ENCODE measurements around the gene PACS1.

PACS1 gene

GRCh38 chr11:66050581-66051231 lies 19.4 kb upstream of the PACS1 start:
- no peak for DNase-seq (ENCODE audit: low read depth)

DNA sequence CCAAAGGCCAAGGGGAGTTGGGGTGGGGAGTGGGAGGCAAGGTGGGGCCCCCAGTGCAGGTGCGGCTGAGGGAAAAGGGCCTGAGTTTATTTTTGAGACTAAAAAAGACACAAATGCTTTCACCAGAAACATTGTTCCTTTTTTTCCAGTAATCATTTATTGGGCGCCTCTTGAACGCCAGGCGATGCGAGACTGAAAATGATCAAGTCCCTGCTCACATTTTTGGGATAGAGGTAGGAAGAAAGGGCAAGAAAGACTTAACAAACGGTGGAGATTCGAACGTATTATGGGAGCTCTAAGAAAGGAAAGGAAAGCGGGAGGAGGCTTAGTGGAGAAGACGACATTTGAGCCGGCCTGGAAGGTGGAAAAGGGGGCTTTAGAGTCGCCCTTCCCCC lies 18.7 kb upstream of the PACS1 start:
- no peak for DNase-seq (ENCODE audit: low read depth)

GRCh38 chr11:66051766-66052663 lies 18.1 kb upstream of the PACS1 start, which contains the start of gene SF3B2:
Gene SF3B2 (plus strand): TSS chr11:66052364. CDS start chr11:66052385, 21 bp downstream.
- peak; percentile 95 for DNase-seq (ENCODE audit: low read depth)

GRCh38 chr11:66052664-66052982 lies 17.4 kb upstream of the PACS1 start:
- no peak for DNase-seq (ENCODE audit: low read depth)

GRCh38 chr11:66055021-66055420 lies 15.1 kb upstream of the PACS1 start:
- DNase-seq (ENCODE audit: low read depth) = no peak

DNA sequence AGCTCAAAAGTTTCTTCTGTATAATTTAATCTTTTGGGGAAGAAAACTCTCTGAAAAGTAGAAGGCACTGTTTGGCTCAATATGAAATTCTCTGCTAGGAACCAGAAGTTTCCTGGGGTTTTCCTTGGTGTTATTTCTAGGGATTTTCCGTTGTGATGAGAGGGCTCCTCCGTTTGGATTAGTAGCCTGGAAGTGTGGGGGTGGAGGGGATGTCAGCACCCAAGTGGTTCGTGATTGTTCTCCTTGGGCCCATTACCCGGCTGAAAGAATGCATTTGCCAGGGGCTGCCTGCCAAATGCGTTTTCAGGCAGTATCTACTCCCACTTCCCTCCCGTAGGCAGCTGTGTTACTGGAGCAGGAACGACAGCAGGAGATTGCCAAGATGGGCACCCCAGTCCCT lies 13.6 kb upstream of the PACS1 start:
- no peak for DNase-seq (ENCODE audit: low read depth)

DNA sequence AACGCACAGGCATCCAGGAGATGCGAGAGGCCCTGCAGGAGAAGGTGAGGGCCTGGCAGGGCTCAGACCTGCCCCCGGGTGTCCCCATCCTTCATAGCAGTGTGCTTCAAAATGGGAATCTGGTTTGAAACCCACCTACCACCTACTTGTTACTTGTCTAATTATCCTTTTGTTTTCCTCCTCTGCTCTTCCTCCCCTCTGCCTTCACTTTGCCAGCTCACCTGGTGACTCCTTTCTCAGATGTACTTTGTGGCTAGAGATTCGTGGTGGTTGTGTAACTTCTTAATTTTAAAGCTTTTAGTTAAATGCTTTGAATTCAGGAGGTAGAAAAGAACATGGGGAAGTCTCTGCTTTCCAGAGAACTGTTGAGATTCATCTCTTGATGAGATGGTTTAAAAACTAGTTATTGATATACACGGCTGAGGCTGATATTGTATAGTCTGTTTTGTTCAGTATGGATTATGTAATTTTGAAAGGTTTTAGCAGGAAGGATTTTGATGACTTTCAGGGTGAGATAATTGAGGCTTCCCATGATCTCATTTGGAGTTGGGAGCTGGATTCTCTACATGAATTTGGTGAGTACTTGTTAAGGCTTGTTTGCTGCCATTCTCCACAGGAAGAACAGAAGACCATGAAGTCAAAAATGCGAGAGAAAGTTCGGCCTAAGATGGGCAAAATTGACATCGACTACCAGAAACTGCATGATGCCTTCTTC lies 9.9 kb upstream of the PACS1 start:
- DNase-seq (ENCODE audit: low read depth) = no peak

GRCh38 chr11:66061268-66061667 lies 8.8 kb upstream of the PACS1 start:
- DNase-seq (ENCODE audit: low read depth) = no peak

DNA sequence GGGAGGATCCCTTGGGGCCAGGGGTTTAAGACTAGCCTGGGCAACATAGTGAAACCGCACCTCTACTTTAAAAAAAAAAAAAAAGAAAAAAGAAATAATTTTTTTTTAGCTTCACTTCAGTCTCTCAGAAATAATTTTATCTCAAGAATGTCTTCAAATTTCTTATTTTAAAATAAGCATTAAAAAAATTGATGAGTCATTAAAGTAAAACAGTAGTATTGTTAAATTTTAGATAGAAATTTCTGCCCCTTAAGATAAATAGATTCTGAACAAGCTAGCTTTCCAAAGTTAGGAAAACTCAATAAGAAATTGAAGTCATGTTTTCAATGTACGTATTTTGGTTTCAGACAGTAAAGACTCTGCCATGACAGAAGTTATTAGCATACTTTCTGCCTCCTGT lies 7.7 kb upstream of the PACS1 start:
- no peak for DNase-seq (ENCODE audit: low read depth)

DNA sequence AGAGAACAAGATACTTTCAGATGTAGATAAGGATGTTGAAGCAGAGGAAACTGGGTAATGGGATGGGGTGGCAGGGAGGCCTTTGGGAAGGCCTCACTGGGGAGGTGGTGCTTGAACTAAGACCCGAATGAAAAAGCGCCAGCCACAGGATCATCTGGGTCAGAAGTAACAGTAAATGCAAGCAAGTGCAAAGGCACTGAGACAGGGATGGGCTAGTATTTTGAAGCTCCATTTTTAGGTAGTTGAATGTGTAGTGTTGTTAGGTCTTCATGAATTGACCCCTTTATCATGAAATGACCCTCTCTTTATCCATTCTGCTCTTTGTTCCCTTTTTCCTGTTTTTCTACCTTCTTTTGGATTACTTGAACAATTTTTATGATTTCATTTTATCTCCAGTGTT lies 6.2 kb upstream of the PACS1 start:
- no peak for DNase-seq (ENCODE audit: low read depth)

GRCh38 chr11:66064571-66064970 lies 5.5 kb upstream of the PACS1 start:
- no peak for DNase-seq (ENCODE audit: low read depth)

DNA sequence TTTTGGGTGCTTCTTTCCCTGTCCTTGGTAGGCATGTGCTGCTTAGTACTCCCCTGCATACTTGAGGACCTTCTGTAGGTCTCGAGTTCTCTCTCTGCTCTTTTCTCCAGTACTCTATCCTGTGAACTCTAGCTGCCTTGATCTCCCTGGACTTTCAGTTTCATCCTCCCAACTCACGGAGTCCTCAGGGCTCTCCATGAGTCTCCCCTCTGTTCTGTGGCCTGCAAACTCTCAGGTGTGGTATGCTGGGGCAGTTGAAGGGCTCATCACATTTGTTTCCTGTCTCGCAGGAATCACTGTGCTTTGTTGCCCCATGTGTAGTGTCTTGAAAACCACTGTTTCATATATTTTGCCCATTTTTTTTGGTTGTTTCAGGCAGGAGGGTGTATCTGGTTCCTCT lies 3.3 kb upstream of the PACS1 start:
- DNase-seq (ENCODE audit: low read depth) = no peak

- no peak for DNase-seq (ENCODE audit: low read depth)
Observed at GRCh38 chr11:66067640-66068039, 2.4 kb upstream of the PACS1 start.

DNA sequence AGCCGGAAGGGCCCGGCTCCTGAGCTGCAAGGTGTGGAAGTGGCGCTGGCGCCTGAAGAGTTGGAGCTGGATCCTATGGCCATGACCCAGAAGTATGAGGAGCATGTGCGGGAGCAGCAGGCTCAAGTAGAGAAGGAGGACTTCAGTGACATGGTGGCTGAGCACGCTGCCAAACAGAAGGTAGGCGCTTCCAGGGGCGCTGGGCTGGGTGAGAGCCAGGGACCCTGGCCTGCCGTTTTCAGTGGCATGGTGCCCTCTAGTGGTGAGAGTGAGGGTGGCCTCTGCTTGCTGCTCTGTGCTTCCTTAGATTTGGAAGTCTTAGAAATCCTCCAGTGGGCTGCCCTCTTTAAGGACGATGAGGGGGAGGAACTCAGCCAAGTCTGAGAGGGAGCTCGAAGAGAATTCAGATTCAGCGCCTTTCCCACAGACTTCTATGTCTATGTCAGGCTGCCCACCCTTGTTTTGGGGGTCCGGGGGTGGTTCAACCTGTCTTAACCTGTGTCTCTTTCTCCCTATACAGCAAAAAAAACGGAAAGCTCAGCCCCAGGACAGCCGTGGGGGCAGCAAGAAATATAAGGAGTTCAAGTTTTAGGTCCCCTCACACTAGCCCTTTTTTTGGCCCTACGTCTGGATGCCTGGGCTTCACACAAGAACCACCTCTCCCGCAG lies 1.8 kb upstream of the PACS1 start:
- DNase-seq (ENCODE audit: low read depth) = peak; percentile 71

- no peak for DNase-seq (ENCODE audit: low read depth)
Observed at GRCh38 chr11:66068923-66069714, 953 bp upstream of the PACS1 start.

DNA sequence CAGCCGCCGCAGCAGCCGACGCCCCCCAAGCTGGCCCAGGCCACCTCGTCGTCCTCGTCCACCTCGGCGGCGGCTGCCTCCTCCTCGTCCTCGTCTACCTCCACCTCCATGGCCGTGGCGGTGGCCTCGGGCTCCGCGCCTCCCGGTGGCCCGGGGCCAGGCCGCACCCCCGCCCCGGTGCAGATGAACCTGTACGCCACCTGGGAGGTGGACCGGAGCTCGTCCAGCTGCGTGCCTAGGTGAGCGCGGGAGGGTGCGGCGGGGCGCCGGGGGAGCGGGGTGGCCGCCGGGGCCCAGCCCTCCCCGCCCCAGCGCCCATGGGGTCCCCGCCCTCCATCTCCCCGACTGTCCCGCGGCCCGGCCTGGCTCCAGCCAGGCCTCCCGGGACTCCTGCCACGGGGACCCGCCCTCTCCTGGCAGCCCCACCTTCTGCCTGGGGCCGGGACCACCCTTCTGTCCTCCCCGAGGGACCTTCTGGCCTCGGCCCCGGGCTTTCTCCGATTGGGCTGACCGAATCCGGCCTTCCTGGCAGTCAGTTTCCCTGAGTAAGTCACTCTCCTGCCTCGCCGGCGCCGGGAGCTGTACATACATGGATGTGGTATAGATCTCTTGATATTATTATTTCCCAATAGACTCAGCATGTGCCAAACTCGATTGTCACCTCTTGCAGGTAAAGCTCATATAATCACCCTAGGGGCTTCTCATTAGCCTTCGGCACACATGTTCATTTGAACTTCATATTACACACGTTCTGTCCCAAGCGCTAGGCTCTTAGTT lies 720 bp downstream of the PACS1 start:
- no peak for DNase-seq (ENCODE audit: low read depth)

DNA sequence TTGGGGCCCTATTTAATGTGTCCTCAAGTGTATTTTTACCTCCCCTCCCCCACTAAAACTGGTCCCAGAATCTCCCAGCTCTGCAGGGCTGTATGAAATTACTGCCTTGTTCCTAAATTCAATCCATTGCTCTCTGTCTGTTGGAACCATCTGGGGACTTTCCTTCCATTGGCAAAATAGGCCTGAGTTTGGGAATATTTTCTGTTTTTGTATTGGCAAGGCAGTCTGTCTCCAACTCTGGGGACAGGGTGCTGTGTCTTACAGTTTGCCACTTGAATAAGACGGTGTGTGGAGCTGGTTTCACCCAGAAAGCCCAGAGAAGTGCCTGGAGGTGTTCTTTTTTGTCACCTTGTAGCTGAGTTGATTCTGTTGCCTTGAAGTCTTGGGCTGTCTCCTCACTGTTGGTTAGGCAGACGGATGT lies 1.3 kb downstream of the PACS1 start:
- DNase-seq (ENCODE audit: low read depth) = no peak

- no peak for DNase-seq (ENCODE audit: low read depth)
Observed at GRCh38 chr11:66072081-66072480, 2.0 kb downstream of the PACS1 start.

DNA sequence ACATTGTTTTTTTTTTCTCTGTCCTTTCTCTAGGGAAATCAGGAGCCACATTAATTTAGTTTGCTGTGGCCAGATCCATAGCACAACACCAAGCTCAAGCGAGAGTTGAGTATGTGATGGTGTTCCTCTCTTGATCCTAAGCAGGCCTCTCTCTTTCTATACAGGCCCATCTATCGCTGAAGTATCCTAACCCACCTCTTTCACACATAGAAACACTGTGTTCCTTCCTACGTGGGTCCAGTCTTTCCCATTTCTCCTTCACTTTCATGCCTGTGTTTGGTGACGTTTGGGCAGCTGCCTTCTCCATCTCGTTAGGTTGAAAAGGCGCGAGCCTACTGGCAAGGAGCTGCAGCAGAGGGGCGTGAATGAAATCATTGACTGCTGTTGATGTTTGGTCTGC lies 2.4 kb downstream of the PACS1 start:
- no peak for DNase-seq (ENCODE audit: low read depth)

DNA sequence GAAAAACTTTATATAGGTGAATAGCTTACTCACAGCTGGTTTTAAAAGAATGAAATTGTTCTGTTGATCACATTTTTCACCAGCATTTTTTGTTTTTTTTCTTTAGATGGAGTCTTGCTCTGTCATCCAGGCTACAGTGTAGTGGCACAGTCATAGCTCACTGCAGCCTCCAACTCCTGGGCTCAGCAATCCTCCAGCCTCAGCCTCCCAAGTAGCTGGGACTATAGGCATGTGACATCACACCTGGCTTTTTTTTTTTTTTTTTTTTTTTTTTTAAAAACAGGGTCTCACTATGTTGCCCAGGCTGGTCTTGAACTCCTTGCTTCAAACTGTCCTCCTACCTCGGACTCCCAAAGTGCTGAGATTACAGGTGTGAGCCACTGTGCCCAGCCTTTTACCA lies 3.6 kb downstream of the PACS1 start:
- no peak for DNase-seq (ENCODE audit: low read depth)

GRCh38 chr11:66075273-66075672 lies 5.2 kb downstream of the PACS1 start:
- no peak for DNase-seq (ENCODE audit: low read depth)
